GM18517 (cell line): ENCODE measurements around the gene RPS6KC1.
"Not testable (repeated sequence)": the region's sequence is repeated elsewhere in the genome, so short reads cannot be mapped to it uniquely, and the experiment has no call there.

Experiments used
- ATAC-seq: cut with Tn5 transposase; IDR thresholded peaks from one replicate; pipeline ENCODE4 v1.9.1; 2021; ENCODE audit warnings: mild to moderate bottlenecking, moderate library complexity; ENCODE audit not compliant: unreplicated experiment

RPS6KC1 gene, protein sequence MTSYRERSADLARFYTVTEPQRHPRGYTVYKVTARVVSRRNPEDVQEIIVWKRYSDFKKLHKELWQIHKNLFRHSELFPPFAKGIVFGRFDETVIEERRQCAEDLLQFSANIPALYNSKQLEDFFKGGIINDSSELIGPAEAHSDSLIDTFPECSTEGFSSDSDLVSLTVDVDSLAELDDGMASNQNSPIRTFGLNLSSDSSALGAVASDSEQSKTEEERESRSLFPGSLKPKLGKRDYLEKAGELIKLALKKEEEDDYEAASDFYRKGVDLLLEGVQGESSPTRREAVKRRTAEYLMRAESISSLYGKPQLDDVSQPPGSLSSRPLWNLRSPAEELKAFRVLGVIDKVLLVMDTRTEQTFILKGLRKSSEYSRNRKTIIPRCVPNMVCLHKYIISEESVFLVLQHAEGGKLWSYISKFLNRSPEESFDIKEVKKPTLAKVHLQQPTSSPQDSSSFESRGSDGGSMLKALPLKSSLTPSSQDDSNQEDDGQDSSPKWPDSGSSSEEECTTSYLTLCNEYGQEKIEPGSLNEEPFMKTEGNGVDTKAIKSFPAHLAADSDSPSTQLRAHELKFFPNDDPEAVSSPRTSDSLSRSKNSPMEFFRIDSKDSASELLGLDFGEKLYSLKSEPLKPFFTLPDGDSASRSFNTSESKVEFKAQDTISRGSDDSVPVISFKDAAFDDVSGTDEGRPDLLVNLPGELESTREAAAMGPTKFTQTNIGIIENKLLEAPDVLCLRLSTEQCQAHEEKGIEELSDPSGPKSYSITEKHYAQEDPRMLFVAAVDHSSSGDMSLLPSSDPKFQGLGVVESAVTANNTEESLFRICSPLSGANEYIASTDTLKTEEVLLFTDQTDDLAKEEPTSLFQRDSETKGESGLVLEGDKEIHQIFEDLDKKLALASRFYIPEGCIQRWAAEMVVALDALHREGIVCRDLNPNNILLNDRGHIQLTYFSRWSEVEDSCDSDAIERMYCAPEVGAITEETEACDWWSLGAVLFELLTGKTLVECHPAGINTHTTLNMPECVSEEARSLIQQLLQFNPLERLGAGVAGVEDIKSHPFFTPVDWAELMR

DNA sequence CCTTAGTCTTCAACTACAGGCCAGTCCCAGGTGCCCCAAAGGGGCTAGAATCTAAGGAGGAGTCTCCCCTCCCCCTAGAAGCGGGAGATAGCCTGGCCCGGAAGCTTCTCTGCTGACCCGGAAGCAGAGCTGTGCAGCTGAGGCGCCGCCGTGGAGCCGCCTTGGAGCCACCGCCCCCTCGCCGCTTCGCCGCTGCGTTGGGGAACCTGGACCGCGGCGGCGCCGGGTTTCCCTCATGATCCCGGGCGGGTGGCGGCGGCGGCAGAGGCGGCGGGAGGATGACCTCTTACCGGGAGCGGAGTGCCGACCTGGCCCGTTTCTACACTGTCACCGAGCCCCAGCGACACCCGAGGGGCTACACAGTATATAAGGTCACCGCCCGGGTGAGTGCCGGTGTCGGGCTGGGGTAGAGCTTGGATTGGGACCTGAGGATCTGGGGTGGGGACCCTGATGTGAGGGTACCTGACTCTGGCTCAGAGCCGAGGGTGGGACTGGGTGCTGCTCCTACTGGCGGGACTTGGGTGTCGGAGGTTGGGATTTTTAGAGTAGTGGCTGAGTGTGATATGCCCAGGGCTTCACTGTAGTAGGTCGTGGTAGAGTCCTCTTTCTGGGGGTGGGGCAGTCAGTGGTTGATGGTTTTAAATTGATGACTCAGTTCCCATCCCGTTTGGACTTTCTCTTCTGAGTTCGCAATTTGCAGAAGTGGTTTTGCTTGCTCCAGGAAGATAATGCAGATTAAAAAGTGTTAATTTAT, at the start of gene RPS6KC1:
Gene RPS6KC1, plus strand, starts transcription at position 115 of the 754 bp plus-strand sequence. Its CDS starts 164 bp downstream, at position 279.
- ATAC-seq = peak; percentile 93

DNA sequence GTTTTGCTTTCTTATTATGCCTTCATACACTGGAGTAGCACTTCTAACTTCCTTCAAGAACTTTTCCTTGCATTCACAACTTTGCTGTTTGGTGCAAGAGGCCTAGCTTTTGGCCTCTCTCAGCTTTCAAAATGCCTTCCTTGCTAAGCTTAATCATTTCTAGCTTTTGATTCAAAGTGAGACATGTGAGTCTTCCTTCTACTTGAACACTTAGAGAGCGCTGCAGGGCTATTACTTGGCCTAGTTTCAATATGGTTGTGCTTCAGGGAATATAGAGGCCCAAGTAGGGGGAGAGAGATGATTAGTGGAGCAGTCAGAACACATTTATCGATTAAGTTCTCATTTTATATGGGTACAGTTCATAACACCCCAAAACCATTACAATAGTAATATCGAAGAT, 47.8 kb upstream of the RPS6KC1 start:
- ATAC-seq = peak; percentile 59

DNA sequence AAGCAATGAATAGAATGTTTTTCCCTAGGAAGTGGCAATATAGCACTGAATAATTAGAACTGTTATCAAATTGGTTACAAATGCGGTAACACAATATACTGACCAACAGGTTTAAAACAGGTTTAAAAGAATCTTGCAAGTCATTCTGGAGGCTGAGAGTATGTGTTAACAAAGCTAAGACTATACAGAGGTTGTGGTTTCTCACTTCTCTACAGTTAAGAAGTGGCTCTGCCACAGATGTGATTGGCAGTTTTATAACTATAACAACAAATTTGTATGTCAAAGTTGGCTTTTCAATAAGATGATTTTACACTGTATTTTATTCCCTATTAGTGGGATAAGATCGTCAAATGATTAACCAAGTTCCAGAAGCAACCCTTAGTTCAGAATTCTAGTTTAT, 42.5 kb upstream of the RPS6KC1 start:
- no peak for ATAC-seq

DNA sequence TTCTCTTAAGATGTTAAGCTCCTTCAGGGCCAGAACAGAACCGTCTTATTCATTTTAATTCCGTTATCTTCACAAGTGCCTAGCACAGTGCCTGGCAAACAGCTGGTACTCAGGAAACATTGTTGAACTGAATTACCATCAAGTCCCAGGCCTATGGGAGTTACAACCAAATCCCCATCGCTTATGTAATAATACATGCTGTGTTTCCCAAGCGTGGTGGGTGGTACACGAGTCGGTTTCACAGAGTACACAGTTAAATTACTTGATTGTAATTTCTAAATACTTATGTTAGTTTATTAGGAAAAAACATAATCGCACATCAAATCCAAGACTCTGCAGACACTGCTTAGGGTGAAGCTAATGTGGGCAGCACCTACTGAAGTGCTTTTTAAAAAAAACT, 36.4 kb upstream of the RPS6KC1 start:
- ATAC-seq = no peak

DNA sequence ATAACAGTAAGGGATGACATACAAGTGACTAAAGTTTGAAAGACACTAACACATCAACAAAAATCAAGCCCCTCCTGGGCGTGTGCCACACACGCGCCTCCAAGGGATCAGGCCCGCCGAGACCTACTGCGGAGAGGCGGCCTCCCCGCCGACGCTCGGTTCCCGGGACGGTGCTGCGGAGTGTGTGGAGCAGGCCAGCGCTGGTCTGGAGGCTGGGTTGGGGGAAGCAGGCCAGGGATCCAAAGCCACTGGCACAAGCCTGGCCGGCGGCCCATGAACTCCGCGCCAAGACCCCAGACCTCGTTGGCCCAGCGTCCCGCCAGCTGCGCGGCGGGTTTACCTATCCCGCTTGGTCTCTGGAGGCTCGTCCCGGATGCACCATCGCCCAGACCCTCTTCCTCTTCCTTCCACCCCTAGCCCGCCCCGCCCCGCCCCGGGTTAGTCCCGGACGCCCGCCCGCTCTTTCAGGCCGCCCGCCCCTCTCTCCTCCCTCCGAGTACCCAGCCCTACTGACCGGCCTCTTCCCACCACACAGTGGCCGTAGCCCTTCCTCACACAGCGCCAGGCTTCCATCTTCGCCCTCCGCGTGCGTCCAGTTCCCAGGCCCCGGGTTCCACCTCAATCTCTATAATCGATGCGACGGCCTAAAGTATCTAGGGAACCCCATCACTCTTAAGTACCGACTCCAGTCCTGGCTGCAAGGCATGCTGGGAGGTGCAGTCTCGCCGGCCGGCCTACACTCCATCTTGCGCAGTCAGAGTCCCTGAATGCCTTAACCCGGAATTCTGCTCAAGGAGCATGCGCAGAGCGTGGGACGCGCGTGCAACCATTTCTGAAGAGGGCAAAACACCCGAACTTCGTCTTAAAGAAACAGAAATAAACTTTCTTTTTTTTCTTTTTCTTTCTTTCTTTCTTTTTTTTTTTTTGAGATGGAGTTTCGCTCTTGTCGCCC, 35.7 kb upstream of the RPS6KC1 start, which contains the start of gene ANGEL2:
Gene ANGEL2, minus strand, starts transcription at position 769 of the 952 bp plus-strand sequence. Its CDS starts 196 bp downstream, at position 573.
- ATAC-seq = peak; percentile 95

DNA sequence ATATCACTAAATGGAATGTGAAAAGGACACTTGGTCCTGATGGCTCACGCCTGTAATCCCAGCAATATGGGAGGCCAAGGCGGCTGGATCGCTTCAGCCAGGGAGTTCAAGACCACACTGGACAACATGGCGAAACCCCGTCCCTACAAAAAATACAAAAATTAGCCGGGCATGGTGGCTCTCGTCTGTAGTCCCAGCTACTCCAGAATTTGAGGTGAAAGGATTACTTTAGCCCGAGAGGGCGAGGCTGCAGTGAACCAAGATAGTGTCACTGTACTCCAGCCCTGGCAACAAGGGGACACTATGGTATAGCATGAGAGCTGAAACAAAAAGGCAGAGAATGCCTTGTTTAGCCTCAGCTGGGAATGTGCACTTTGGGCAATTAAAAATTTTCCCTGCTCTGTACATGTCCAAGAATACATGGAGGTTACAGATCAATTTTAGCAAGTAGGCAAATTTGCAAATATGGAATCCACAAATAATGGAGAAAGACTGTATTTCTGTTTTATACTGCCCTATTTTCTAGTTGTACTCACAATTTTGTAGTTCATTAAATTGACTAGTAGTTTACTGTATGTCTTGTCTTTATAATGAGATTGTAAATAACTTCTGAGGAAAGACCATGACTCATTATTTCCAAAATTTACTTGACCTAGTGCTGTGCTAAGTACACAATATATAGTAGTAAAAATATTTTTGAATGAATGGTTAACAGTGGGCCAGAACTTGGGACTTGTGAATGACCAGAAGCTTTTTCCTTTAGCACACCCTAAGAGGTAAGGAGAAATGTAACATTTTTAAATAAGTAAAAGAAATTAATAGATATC, 33.4 kb upstream of the RPS6KC1 start:
- ATAC-seq = no peak

DNA sequence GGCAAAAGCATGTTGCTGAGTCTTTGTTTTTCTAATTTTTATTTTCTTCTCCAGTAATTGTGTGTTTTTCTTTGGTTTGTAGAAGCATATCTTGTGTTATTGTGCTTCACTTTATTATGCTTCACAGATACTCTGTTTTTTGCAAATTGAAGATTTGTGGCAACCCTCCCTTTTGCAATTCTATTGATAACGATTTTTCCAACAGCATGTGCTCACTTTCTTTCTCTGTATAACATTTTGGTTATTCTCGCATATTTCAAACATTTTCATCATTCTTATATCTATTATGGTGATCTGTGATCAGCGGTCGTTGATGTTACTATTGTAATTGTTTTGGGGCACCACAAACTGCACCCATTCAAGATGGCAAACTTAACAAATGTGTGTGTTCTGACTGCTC, 31.6 kb upstream of the RPS6KC1 start:
- no peak for ATAC-seq

DNA sequence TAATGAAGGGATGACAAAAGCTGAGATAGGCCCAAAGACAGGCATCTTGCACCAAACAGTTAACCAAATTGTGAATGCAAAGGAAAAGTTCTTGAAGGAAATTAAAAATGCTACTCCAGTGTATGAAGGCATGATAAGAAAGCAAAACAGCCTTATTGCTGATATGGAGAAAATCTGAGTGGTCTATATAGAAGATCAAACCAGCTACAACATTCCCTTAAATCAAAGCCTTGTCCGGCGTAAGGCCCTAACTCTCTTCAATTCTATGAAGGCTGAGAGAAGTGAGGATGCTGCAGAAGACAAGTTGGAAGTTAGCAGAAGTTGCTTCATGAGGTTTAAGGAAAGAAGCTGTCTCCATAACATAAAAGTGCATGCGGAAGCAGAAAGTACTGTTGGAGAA, 31.0 kb upstream of the RPS6KC1 start:
- no peak for ATAC-seq

DNA sequence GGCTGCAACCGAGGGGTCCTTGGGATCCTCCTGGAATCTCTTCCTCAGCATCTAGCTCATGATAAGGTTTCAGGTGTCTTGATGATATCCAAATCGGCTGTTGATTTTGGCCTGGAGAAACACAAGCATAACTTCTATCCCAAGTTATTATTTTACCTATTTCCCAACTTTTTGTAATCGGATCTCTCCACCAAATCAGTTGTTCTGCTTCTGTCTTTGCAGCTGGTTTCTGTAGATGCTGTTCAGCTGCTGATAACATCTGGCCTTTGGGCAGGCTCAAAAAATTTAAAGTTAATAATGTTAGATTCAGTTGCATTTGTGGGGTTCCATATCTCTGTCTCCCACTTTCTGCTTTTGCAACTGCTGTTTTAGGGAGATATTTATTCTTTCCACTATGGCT, 24.0 kb upstream of the RPS6KC1 start:
- ATAC-seq = not testable (repeated sequence)

DNA sequence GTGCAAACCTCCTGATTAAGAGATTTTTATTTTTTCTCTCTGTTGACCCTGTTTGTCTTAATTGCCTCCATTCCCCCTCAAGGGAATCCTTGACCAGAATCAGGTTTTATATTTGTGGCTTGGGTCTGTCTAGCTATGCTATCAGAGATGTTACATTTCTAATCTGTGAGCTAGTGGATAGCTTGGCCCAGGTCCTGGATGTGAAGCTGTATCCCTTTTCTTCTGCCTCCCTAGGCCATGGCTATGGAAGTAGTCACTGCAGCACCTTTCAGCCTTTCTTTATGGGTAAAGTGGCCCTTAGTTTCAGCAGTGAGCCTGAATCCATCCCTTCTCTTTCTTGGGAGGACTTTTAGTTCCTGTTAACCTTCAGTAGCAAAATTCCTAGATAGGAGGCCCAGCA, 18.4 kb upstream of the RPS6KC1 start:
- no peak for ATAC-seq

DNA sequence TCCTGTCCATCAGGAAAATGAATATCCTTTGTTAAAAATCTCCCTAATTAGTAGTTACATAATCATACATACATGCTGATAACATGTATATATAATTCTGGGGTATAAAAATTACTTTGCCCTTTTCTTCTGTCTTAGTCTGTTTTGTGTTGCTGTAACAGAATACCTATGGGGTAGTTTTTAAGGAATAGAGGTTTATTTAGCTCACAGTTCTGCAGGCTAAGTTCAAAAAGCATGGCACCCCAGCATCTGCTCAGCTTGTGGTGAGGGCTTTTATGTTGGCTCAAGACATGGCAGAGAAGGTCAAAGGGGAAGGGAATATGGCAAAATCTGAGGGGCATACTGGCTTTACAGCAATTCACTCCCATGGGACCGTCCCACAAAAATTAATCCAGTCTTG, 16.3 kb upstream of the RPS6KC1 start:
- ATAC-seq = no peak

DNA sequence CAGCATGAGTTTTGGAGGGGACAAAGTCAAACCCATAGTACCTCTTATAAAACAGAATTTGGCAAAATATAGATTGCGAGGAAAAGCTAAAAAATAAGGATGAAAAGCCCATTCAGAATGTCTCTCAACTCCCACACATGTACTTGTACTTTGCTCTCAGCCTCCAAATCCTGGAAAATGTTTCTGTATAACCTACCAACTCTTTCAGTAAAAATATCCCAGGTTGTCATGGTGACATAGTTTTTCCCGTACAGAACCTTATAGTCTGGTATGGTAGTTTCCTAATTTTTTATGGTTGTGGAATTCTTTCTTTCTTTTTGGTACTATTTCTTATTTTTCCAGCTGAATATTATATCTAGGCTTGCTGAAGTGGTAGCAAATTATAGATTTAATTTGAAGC, 15.5 kb upstream of the RPS6KC1 start:
- no peak for ATAC-seq

DNA sequence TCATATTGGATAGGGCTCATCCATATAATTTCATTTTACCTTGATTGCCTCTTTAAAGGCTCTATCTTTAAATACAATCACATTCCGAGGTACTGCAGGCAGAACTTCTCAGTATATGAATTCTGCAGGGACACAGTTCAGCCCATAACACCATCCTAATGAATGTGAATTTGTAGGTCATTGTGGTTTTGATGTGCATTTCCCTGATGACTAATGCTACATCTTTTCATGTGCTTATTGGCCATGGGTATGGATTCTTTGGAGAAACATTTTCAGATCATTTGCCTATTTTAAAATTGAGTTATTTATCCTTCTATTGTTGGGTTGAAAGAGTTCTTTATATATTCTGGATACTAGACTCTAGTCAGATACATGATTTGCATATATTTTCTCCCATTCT, 9.6 kb upstream of the RPS6KC1 start:
- no peak for ATAC-seq

DNA sequence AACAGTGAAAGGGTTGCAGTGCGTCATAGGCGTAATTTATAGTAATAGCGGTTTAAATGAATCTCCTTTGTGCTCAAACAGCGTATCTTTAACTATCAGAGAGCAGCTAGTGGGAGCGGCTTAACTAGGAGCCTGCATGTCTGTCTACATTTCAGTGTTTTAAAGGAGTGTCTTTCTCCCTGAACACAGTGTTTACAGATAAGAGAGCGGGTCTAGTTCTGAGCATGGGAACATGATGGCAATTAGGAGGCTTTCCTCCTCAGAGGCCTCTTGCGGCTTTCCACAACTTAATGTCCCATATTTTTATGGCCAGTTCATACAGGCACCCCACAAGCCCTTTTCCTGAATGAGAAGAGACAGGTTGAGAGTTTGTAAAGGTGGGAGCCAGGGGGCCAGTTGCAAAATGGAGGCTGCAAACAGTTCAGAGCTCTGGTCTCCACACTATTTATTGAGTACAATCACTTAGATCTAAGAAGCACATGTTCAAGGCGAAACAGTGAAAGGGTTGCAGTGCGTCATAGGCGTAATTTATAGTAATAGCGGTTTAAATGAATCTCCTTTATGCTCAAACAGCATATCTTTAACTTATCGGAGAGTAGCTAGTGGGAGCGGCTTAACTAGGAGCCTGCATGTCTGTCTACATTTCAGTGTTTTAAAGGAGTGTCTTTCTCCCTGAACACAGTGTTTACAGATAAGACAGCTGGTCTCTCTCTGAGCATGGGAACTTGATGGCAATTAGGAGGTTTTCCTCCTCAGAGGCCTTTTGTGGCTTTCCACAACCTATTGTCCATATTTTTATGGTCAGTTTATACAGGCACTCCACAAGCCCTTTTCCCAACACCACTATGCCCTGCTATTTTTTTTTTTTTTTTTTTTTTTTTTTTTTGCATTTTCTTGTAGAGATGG, 5.5 kb upstream of the RPS6KC1 start:
- not testable (repeated sequence) for ATAC-seq

DNA sequence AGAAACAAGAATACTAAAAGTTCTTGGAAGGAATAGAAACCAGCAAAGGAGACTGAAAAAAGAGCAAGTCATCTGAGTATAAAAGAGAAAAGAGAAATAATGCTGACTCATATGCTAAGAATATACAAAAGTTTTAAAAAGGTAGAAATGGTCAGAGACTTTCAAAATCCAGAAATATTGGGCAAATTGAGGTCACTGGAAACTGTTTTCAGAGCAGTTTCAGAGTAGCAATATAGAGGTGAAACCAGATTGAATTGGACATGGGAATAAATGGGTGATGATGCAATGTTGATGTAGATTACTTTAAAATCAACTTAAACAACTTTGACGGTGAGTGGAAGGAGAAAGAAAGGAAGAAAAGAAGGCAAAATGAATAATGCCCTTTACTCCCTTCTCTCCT, 1.8 kb upstream of the RPS6KC1 start:
- ATAC-seq = no peak

DNA sequence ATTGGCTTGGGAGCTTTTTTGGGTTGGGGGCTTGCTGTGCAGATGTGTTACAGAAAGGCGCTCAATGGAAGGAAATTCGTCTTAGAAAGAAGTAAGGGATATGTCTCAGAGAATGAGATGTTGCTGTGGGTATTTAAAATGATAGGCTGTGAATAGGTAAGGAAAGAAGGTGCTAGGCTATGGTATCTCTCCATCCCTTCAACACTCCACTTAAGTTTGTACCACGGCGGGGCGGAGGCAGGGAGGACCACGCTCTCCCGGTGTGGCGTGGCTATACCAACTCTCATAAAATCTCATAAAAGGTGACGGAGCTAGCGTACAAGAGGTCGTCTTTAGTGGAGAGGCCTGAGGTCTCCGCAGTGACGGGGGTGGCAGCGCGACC, 305 bp upstream of the RPS6KC1 start:
- peak; percentile 47 for ATAC-seq

DNA sequence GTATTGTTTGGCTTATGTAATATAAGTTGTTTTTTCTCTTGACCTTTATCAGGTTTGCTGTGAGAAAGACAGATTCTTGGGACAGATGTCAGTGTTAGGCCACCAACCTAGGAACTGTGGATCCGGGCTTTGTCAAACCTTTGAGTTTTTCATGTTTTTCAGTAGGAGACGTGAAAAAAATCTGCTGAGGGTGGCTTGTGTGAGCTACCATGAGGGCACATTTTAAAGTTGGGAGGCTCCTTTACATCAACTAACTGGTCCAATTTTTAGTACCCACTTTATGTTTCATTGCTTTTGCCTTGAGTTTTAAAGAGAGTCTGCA, 801 bp downstream of the RPS6KC1 start:
- no peak for ATAC-seq

DNA sequence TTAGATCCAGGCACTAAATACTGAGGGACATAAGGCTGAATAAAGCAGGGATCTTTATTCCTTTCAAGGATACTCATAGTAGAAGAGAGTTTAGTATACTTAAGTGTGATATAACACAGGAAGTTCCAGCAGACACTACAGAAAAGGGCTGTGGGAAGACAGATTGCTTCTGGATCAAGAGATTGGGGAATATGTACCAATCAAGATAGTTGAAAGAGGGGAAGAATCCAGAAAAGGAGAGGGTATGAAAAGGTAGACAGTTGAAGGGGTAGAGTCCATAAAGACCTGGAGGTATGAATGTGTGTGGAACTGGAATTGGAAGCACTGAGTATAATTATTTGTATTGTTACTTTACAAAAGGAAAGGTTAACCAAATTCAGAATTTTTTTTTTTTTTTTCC, 2.4 kb downstream of the RPS6KC1 start:
- no peak for ATAC-seq
